Measurements from ENCODE around the gene CPTP.
"Not testable (repeated sequence)": the region's sequence is repeated elsewhere in the genome, so short reads cannot be mapped to it uniquely, and the experiment has no call there.

CPTP gene

GRCh38 chr1:1307261-1307922, 17.2 kb upstream of the CPTP start:
- no peak for DNase-seq

DNA sequence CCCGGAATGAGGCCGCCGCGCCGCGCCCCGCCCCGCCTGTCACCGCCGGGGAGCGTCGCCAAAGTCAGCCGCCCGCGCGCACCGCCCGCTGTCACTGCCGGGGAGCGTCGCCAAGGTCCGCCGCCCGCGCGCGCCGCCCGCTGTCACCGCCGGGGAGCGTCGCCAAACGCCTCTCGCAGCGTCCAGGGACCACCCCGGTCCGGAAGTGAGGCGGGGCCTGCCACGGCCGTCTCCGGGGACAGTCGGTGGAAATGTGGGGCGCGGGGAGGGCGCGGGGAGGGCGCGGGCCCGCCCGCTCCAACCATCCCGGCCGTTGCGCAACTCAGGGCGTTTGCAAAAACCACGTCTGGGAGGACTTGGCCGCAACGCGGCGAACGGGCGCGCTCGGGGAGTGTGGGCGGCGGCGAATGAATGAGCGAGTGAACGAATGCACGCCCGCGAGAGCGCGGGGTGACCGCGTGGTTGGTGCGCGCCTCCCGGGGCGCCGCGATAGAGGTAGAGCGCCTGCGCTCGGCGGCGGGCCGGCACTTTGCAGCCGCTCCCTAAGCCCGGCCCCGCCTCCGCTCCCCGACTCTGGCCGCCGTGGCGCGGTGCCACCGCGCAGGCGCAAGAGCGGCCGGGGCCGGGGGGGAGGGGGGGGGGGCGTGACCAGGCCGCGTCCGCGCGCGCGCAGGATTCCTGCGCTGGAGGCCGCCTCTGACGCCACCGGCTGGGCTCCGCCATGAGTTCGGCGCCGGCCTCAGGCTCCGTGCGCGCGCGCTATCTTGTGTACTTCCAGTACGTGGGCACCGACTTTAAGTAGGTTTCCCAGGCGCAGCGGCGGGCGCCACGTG, 16.5 kb upstream of the CPTP start, which contains the start of the genes ACAP3 and PUSL1:
Gene ACAP3, minus strand, starts transcription at position 8 of the 833 bp plus-strand sequence. CDS start 115 bp downstream, outside the sequence.
Gene PUSL1, plus strand, starts transcription at position 675 of the 833 bp plus-strand sequence. Its CDS starts 47 bp downstream, at position 722.
- DNase-seq = peak; percentile 90

DNA sequence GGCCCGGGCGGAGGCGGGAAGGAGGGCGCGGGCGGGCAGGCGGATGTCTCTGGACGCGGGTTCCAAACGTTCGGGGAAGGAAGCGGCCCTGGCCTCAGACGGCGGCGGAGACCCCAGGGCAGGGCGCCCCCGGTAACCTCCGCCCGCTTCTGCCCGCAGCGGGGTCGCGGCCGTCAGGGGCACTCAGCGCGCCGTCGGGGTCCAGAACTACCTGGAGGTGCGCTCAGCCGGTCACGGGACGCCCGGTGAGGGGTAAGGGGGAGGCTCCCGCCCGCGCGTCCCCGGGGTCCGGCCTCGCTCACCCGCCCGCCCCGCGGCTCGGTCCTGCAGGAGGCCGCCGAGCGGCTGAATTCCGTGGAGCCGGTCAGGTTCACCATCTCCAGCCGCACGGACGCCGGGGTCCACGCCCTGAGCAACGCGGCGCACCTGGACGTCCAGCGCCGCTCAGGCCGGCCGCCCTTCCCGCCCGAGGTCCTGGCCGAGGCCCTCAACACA, 15.8 kb upstream of the CPTP start:
- DNase-seq = no peak

DNA sequence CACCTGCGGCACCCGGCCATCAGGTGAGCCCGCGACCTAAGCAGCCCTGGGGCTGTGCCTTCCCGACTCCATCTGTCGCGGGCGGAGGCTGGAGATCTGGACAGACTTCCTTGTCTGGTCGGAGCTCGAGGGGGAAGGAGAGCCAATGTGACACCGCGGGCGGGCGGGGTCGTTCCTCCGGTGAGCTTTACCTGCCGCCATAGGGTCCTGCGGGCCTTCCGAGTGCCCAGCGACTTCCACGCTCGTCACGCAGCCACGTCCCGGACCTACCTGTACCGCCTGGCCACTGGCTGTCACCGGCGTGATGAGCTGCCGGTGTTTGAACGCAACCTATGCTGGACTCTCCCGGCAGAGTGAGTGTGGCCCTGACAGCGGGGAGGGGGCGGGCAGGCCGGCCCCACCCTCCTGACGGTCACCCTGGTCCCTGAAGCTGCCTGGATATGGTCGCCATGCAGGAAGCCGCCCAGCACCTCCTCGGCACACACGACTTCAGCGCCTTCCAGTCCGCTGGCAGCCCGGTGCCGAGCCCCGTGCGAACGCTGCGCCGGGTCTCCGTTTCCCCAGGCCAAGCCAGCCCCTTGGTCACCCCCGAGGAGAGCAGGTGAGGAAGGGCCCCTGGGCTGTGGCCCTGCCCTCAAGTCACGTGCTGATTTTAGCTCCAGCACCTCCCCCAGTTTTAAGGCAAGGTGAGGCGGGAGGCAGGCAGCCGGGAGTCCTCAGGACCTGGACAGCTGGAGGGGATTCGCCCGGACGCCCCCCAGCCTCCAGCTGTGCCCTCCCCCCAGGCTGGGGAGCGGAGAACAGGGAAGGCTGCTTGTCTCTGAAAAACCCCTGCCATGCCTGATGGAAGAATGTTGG, 15.1 kb upstream of the CPTP start:
- no peak for DNase-seq

DNA sequence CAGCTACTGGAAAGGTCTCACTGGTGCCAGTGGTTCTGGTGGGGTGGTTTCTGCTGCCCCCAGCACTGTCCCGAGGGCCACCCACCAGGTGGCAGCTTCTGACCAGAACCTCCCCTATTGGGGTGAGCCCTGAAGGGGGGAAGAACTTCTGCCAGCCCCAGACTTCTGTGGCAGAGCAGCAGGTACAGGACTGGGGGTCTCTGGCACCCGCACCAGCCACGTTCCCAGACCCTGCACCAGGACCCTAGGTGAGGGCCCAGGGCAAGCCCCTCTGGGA, 14.6 kb upstream of the CPTP start:
- DNase-seq = no peak

GRCh38 chr1:1310476-1311053, 14.0 kb upstream of the CPTP start:
- DNase-seq = no peak

GRCh38 chr1:1311107-1312104, 13.2 kb upstream of the CPTP start:
- DNase-seq = no peak

DNA sequence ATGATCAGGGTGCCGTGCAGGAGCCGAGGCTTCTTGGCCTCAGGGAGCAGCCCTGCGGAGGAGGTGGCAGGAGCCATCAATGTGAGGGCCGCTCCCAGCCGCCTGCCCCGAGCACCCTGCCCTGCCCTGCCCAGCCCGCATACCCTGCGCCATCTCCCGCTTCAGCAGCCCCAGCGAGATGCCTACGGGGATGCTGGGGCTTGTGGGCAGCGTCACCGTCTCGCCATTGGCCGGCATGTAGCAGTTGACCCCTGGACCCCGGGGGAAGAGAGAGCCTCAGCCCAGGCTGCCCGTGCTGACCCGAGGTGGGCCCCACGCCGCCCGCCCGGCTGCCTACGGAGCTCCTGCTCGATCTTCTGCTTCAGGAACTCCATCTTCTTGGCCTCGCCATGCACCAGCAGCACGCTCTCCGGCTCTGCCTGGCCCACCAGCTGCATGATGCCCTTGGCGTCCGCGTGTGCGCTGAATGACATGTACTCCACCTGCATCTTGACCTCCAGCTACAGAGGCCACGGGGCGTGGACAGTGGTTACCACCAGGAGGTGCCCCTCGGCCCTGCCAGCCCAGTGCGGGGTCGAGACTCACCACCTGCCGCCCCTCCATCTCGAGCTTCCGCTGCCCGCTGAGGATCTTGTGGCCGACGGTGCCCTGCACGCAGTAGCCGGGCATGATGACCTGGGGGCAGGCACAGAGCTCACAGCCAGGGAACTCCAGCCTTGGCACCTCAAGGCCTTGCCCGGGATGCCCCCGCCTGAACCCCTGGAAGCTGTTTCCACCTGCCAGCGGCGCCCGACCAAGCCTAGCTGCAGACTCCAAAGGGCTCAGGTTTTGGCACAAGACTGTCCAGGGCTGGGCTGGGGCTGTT, 11.9 kb upstream of the CPTP start:
- no peak for DNase-seq

DNA sequence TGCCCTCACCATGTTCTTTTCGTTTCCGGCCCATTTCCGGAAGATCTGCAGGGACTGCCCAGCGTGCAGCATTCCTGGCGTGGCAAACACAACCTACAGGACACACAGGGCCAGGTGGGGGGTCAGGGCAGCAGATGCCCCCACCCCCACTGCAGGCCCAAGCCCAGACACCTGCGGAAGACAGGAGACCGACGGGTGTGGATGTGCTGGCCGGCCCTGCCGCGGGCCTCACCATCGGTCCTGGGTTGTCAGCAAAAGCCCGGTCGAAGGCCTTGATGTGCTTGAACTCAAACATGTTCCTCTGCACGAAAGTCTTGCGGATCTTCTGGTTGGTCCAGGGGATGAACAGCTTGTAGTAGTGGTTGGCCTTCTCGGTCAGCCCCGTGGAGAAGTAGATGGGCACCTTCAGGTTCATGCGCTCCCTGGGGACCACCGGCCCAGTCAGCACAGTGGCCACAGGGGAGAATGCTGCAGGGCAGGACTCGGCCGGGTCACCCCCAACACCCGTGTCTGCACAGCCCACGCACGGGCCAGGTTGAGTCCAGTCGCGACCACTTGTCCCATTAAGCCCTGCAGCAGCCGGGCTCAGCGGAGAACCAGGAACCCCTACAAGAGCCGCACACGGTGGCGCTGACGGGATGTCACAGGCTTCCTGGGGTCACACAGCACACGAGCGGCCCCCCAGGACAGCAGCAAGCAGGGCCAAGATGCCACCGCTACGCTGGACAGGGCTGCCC, 10.9 kb upstream of the CPTP start:
- DNase-seq = no peak

GRCh38 chr1:1314237-1314586, 10.4 kb upstream of the CPTP start:
- DNase-seq = no peak

GRCh38 chr1:1314678-1315335, 9.8 kb upstream of the CPTP start:
- DNase-seq = no peak

DNA sequence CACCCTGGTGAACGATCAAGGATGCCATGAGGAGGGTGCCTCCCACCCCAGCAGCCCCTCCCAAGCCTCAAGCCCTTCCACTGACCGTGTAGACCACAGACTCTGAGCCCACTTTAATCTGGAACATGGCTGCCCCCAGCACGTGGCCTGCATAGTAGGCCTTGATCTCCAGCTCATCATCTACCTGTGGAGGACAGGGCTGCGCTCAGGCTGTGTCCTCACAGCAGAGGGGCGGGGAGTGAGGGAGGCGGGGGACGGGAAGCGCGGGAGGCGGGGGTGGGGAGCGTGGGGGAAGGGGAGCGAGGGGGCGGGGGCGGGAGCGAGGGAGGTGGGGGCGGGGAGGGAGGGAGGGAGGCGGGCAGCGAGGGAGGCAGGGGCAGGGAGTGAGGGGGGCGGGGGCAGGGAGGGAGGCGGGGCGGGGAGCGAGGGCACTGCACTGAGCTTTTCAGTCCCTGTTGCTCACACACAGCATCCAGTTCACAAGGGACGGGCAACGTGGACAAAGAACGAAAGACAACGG, 9.1 kb upstream of the CPTP start:
- no peak for DNase-seq

- not testable (repeated sequence) for DNase-seq
Observed at GRCh38 chr1:1316199-1316598, 8.4 kb upstream of the CPTP start.

DNA sequence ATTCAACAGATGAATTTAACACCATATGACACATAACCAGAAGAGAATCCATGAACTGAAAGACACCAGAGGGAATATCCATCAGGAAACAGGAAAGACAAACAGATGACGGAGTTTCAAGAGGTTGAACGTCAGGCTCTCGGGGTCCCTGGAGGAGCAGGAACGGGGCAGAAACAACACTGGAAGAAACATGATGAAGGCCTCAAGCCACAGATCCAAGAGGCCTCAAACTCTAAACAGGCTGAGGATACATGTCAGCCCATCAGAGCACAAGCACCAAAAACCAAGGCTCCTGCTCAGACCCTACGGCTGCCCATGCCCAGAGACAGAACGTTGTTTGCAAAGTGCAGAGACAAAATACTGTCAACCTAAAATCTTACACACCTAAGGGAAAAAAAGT, 7.2 kb upstream of the CPTP start:
- no peak for DNase-seq

DNA sequence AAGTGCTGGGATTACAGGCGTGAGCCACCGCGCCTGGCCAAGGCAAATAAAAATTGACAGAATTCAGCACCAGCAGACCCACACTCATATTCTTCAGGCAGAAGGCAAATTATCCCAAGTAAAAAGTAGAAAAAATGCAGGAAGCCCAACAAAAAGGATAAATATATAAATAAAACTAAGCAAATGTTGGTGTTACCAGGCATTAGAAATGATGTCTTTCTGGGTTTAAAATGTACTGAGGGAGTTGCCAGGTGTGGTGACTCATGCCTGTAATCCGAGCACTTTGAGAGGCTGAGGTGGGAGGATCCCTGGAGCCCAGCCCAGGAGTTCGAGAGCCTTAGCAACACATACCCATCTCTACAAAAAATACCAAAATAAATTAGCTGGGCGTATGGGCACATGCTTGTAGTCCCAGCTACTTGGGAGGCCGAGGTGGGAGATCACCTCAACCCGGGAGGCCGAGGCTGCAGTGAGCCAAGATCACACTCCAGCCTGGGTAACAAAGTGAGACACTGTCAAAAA, 6.4 kb upstream of the CPTP start:
- DNase-seq = no peak

- DNase-seq = no peak
Observed at GRCh38 chr1:1318777-1319645, 5.6 kb upstream of the CPTP start.

GRCh38 chr1:1319646-1319941, 5.0 kb upstream of the CPTP start:
- DNase-seq = no peak
